IPS-18c (cell line): ENCODE results near the gene NMRAL1.

Experiments used
- H3K4me3 ChIP-seq: 2 replicates; pipeline ENCODE4 v1.7.0; 2013; ENCODE audit warnings: low read depth, mild to moderate bottlenecking, low read length, moderate library complexity; ENCODE audit not compliant: insufficient read depth
- H3K9me3 ChIP-seq: one replicate; pipeline ENCODE4 v1.6.1; 2013; ENCODE audit warnings: mild to moderate bottlenecking, low read length, moderate library complexity; ENCODE audit not compliant: control insufficient read depth, insufficient read depth

The NMRAL1 gene

DNA sequence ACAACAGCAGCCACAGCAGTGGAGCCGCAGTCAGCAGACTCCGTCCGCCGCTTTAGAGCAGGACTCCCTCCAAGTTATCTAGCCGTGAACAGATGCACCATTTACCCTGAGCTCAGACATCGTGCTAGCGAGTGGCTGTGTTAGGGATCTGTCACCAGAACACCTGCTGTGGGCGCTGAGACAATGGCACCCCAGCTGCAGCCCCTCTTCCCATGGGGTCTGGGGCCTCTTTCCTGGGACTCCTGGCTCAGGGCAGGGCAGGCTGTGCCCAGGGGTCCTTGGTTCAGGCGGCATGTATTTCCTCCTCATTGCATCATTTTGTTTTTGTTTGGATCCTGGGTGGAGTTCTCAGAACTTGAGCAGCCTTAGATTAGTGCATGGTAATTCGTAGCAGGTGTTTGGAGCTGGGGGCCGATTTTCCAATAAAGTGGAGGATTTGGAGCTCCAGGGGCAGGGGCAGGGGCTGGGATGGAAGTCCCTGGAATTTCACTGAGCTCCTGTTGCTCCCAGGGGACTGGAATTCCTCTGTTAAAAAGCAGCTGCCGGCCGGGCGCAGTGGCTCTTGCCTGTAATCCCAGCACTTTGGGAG lies 23.4 kb downstream of the NMRAL1 start:
- H3K4me3 ChIP-seq = no peak overlapping the region

GRCh38 chr16:4450430-4450829 lies 24.0 kb downstream of the NMRAL1 start:
- H3K4me3 ChIP-seq = no peak overlapping the region
- H3K9me3 ChIP-seq = no peaks in the 10 kb centered on the region

More for the DNA sequence above, 23.4 kb downstream of the NMRAL1 start:
- H3K9me3 ChIP-seq = no peaks in the 10 kb centered on the region

DNA sequence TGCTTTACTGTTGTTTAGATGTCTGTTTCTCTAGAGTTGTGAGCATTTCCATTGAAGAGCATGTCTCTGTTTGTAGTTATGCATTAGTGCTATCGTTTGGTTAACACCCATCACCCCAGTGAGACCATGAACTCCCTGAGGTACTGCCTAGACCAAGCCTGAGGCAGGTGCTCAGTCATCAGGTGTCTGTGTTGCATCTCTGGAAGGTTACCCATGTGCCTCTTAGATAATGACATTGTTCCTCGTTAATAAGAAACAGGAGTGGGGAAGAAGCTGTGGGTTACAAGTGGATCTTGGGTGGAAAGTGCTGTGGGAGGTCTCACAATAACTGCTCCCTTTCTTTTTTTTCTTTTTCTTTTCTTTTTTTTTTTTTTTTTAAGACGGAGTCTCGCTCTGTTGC lies 30.4 kb downstream of the NMRAL1 start:
- Histone ChIP-seq H3K4me3 (no peak overlapping the region), H3K9me3 (no peaks in the 10 kb centered on the region)

DNA sequence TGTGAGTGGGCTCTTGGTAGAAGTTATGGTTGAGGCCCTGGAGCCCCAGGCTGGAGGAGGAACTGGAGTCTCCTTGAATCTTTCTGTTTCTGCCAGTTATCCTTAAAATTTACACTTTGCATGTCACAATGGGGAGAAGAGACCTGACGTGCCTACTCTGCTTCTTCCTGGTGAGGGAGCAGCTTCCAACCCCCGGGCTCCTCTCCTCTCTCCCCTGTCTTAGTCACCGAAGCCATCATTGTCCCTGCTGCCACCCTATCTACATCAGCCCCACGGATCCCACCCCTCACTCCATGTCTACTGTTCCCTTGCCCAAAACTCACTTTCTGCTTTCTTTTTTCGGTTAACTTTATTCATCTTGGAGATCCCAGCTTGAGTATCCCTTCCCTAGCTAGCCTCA lies 31.2 kb downstream of the NMRAL1 start:
- no peak overlapping the region for H3K4me3 ChIP-seq
- H3K9me3 ChIP-seq = no peaks in the 10 kb centered on the region

DNA sequence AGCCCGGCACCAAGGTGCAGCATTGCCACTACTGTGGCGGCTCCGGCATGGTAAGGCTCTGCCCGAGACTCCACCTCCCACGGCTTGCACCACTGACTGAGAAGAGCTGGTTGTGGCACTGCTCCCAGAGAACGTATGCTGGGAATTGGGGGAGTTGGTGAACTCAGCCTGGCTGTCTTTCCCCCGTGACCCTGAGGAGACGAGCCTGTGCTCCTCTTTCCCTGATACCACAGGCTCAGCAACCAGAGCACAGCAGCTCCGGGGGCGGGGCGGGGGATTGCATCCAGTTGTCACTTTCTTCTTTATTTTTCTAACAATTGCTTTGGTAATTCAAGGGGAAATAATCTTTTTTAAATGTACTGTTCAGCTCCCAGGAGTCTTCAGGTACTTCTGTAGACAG lies 32.1 kb downstream of the NMRAL1 start:
- Histone ChIP-seq H3K9me3 (no peaks in the 10 kb centered on the region), H3K4me3 (no peak overlapping the region)

DNA sequence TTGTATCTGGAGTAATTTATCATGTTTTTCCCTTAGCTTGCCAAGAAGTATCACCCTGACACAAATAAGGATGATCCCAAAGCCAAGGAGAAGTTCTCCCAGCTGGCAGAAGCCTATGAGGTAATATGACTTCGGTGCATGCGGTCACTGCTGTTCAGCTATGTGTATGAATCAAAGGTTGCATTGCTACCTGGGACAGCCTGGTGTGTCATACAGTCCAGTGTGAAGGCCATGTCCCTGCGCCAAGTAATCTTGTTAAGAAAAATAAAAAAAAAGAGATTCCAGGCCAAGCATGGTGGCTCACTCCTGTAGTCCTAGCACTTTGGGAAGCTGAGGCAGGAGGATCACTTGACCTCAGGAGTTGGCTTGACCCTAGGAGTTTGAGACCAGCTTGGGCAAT lies 37.1 kb downstream of the NMRAL1 start:
- Histone ChIP-seq H3K9me3 (no peaks in the 10 kb centered on the region), H3K4me3 (no peak overlapping the region)

- Histone ChIP-seq H3K9me3 (no peaks in the 10 kb centered on the region), H3K4me3 (no peak overlapping the region)
These were observed 38.9 kb downstream of the NMRAL1 start for GRCh38 chr16:4435337-4436067.

- H3K9me3 ChIP-seq = no peaks in the 10 kb centered on the region
- H3K4me3 ChIP-seq = no peak overlapping the region
These were observed 40.3 kb downstream of the NMRAL1 start for GRCh38 chr16:4433914-4434787.

DNA sequence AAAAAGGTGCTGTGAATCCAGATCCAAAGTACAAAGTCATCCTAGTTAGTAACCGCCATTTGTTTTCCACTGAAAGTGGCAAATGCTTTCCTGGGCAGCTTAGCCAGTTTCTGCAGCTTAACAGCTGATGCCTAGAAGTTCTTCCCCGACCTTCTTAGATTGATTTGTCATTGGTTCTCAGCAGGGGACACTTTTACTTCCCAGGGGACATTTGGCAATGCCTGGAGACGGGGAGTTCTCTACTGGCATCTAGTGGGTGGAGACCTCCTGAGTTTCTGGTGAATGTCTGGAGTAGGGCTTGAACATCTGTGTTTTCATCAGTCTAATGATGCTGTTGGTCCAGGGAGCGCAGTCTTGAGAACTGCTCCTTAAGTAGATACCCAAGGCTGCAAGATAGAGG lies 41.2 kb downstream of the NMRAL1 start:
- Histone ChIP-seq H3K4me3 (no peak overlapping the region), H3K9me3 (no peaks in the 10 kb centered on the region)

- no peaks in the 10 kb centered on the region for H3K9me3 ChIP-seq
- H3K4me3 ChIP-seq = no peak overlapping the region
These were observed 43.4 kb downstream of the NMRAL1 start for GRCh38 chr16:4431023-4431422.

- Histone ChIP-seq H3K9me3 (no peaks in the 10 kb centered on the region), H3K4me3 (no peak overlapping the region)
These were observed 45.9 kb downstream of the NMRAL1 start for GRCh38 chr16:4428500-4428899.

- Histone ChIP-seq H3K4me3 (peak overlapping the region; percentile 61), H3K9me3 (no peaks in the 10 kb centered on the region)
These were observed 47.6 kb downstream of the NMRAL1 start for GRCh38 chr16:4426722-4427372.

DNA sequence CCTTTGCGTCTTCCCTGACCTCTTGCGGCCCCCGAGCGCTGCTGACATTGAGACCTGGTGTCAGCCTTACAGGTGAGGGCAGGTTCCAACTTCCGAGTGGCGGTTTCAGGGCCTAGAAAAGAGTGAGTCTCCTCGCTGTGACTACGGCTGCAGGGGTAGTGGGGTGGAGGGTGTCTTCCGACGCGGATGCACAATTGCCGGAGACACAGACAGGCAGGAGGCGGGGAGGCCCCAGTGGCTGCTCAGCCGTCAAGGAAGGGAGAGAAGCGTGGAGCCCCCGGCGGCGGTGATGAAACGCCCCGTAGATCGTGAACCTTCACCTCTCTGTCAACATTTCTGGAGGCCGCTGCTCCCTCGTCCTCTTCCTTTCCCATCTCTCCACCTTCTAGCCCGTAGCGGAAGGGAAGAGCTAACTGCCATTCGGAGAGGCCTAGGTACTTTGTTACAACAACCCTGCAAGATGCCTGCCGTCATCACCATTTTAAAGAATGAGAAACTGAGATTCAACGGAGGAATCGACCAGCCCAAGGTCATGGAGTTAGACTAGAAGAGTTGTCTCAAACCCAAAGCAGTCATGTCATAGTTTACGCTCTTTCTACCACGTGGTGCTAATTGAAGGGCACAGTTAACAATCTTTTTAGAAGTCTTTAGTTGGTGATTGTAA lies 48.3 kb downstream of the NMRAL1 start:
- Histone ChIP-seq H3K9me3 (no peaks in the 10 kb centered on the region), H3K4me3 (peak overlapping the region; percentile 61)

GRCh38 chr16:4425378-4426020 lies 48.9 kb downstream of the NMRAL1 start, which contains the start of gene DNAJA3:
DNAJA3 (plus strand) TSS chr16:4425868; CDS start chr16:4425882, 14 bp downstream.
- Histone ChIP-seq H3K4me3 (peak within 1 kb of the TSS; percentile 61), H3K9me3 (no peaks in the 10 kb centered on the region)

DNA sequence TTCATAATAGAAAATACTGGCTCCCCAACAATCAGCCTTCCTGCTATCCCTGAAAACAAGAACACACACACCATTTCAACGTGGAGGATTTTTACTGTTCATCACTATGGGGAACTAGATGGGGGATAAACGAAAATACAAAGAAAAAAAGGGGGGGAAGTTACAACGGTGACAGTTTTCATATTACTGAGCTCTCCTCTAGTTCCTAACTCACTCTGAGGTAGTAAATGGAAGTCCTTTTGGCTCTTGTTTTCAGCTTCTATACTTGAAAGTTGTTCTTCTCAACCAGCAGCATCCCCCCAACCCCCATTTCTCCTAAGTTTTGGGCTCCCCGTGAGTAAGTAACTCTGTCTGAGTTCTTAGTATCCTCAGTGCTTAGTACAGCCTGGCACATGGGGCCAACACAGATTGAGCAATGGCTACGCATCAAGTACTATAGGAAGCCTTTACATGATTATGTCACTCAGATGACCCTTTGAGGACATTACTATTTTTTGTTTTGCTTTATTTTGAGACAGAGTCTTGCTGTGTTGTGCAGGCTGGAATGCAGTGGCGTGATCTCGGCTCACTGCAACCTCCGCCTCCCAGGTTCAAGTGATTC lies 53.8 kb downstream of the NMRAL1 start:
- Histone ChIP-seq H3K9me3 (no peaks in the 10 kb centered on the region), H3K4me3 (no peak overlapping the region)

DNA sequence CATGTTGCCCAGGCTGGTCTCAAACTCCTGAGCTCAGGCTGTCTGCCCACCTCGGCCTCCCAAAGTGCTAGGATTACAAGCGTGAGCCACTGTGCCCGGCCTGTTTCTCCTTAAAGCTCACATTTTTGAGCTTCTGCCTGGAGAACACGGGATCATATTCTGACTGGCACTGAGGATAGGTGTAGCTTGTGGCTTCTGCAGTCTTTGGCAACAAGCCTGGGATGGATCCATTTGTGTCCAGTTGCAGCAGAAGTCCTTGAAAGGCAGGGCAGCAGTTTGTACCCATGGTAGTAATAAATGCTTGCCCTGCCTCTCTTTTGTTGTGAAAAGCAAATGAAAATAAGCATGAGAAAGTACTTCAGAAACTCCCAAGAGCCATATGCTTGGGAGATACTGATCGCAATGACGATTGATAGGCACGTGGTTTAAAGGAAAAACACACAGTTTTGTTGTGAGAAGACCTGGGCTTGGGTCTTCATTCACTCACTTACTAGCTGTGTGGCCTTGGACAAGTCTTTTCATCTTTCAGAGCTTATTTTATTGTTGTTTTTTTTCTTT lies 54.9 kb downstream of the NMRAL1 start:
- Histone ChIP-seq H3K4me3 (no peak overlapping the region), H3K9me3 (no peaks in the 10 kb centered on the region)
